HG03135 (cell line): ENCODE results near the gene RRP12.
"Not testable (repeated sequence)": the region's sequence is repeated elsewhere in the genome, so short reads cannot be mapped to it uniquely, and the experiment has no call there.

Experiments used
- ATAC-seq: cut with Tn5 transposase; IDR thresholded peaks from one replicate; pipeline ENCODE4 v1.9.1; 2021; ENCODE audit warnings: mild to moderate bottlenecking, moderate library complexity; ENCODE audit not compliant: unreplicated experiment

RRP12 gene

DNA sequence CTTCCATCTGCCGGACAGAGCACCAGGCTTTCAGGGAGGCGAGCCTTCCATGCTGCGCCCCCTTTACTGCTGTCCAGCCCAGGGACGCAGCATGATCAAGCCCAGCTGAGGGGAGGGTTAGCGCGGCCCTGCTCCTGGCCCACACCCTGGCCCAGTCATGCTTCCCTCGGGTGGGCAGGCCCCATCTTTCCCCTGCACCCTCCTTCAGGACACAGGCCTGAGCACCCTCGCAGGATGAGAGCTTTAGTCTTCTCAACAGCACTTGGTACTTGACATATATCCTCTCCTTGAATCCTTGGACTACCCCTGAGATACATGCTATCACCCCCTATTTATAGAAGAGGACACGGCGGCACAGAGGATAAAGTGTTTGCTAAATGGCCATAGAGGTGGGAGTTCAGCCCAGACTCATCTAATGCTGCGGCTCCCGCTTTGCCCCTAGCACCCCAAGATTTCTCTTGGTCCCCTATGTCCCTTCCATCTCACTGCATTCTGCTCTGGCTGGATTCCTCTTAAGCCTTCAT, 34.0 kb downstream of the RRP12 start:
- no peak for ATAC-seq

DNA sequence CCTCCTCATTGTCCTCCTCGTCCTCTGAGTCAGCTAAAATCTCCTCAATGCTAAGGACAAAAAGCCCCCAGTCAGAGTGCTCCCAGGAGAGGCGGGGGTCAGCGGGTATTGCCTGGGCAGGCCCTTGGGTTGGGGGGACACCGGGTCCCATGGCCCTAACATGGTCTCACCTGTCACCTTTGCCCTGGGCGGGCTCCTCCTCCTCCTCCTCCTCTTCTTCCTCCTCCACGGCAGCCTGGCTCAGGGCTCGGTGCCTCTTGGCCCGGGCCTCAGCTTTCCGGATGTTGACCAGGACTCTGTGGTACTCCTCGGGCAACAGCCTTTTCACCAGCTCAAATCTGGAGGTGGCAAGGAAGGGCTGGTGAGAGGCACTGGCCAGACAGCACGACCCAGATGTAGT, 34.6 kb downstream of the RRP12 start:
- no peak for ATAC-seq

DNA sequence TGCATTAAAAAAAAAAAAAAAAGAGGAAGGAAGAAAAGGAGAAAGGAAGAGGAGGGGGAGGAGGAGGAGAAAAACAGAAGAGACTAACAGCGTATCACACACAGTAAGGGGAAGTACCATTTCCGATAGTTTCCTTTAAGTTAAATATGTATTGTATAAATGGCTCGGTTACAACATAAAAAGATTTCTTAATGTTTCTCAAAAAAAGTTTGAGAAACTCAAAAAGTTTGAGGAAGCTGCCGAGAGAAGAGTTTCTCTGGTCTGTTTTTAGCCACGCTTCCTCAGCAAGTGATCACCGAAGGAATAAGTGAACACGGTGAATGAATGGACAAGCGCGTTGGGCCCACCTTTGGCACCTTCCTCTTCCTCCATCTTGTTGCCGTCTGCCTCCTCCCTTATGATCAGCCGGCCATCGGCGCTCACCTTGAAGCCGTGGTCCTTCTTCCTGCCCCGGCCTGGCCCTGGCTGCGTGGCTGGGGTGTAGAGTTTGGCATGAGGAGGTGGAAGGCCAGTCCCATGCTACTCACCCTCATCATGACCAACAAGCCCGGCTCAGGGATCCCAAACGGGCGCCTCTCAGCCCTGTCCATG, 35.3 kb downstream of the RRP12 start:
- ATAC-seq: no peak

DNA sequence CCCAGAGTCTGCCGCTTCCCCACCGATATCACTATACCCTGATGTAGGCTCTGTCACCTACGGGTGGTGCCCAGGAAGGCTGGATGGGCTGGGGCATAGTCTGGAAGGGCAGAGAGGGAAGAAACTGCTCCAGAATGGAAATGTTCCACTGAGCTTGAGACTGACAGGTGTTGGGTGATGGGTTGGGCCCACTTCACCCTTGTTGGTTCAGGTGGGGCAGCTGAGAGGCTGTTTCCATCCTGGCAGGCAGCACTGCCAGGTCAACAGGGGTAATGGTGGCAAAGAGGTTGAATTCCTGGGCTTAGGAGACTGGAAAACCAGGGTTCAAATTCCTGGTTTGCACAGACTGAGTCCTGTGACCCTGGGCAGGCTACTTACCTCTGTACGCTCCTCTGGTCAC, 38.1 kb downstream of the RRP12 start:
- no peak for ATAC-seq

DNA sequence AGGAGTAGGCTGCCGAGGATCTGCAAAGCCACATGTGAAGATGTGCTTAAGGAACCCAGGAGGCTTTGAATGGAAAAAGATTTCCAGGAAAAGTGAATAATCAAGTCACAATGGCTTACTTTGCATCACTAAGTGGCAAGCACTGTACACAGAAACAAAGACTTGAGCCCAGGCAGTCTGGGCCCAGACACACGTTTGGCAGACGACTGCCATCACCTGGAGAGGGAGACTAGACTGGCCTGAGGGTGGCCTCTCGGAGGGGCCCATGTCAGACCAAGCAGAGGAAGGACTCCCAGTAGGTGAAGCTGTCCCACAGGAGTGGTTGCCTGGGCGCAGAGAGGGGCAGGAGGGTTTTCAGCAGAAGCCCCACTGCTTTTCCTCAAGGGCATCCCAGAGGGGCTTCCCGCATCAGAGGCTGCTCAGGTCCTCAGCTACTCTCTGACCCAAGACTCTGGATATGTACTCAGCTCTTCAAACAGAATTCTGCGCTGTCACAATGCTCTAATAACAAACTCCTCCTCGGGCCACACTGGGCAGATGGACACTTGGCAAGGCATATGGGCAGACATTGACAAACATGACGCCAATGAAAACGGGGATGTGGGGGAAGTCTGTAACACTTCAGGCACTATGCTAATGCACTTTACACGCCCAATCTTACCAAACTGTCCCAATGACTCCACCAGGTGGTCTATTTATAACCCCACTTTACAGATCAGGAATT, 38.7 kb downstream of the RRP12 start:
- ATAC-seq: no peak

DNA sequence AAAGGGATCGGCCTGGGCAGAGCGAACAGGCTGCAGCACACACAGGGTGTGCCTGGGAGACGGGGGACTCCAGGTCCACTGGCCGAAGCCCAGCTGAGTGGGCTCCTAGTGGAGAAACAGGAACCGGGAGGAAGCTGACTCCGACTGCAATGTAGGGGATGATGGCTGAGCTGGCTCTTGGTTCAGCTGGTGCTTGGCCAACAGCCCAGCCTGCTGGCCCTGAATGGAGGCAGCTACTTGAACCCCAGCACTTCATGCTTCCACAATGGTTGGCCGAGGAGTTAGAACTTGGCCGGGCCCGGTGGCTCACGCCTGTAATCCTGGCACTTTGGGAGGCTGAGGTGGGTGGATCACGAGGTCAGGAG, 39.6 kb downstream of the RRP12 start:
- ATAC-seq: no peak

DNA sequence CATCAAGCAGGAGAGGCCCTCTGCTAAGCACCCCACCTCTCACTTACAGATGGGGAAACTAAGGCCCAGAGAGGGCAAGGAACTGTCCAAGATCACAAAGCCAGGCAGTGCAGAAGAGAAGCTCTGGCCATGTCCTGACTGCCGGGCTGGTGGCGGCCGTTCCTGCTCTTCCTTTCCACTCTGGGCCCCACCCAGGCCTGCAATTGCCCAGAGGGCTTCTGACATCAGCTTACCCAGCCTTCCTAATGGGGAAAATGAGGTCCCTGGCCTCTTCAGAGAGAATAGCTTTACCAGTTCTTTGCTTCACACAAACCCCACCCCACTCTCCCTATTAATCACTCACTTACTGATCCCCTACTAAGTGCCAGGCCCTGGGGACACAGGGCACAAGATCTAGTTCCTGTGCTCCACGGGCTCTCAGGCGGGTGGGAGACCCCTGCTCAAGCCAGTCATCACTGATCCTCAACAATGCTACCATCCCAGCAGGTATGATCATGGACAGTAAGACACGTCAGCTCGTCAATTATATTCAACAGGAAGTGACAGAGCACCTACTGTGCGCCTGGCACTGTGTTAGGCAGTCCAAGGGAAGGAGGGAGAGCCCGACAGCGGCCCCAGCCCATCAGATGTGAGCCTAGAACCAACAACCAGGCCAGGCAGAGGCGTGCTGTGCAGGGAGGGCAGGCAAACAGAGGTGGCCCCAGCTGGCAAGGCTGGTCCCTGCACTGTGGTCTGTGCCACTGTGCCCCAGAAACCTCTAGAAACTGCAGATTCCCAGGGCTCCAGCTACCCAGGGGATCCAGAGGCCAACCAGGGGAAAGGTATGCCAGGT, 40.2 kb downstream of the RRP12 start:
- ATAC-seq: no peak

DNA sequence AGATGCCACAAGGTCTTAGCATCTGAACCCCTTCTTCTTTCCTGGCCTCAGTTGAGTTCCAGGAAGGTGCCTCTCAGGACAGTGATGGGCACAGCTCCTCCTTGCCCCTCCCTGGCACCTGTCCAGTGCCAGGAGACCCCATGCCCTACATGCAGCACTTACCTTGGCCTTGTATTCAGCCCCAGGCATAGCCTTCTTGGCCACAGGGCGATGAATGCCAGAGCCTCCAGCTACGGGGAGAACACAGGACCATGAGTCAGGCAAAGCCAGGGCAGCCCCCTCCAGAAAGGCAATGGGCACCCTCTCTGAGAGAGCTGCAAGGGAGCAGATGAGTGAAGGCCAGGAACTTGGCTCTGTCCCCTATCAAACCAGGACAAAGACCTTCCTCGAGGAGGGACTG, 42.4 kb downstream of the RRP12 start:
- no peak for ATAC-seq

DNA sequence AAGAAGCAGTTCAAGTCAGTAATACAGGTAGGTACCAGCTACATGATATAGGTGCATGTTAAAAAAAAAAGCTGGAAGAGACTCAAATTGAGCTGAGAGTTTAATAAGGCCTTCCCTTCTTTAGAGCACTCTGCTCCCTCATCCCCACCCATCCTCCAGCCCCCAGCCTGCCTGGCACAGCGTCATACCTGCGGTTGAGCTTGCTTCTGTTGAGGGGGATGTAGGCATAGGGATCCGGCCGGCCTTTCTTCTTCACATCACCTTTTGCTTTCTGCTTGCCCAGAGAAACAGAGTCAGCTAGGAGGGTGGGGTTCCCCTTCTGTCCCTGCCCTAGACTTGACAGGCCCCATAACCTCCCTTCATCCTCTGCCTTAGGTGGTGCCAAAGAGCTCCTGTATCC, 42.8 kb downstream of the RRP12 start:
- no peak for ATAC-seq

DNA sequence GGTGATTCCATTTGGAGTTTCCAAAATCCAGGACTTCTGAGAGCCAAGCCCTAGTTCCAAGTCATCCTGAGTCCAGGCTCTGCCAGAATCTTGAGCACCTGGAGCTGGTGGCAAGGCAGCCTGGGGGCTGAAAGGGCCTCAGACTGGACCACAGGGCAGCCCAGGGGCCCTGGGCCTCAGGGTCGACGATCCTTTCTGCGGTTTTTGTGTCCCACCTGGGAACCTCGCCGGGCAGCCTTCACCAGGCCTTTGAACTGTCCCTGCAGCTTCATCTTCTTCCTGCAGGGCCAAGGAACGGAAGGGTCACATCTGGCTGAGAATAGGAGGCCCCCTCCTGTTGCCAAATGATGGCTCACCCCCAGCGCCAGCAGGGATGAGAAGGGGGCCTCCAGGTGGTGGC, 44.2 kb downstream of the RRP12 start:
- ATAC-seq: no peak

DNA sequence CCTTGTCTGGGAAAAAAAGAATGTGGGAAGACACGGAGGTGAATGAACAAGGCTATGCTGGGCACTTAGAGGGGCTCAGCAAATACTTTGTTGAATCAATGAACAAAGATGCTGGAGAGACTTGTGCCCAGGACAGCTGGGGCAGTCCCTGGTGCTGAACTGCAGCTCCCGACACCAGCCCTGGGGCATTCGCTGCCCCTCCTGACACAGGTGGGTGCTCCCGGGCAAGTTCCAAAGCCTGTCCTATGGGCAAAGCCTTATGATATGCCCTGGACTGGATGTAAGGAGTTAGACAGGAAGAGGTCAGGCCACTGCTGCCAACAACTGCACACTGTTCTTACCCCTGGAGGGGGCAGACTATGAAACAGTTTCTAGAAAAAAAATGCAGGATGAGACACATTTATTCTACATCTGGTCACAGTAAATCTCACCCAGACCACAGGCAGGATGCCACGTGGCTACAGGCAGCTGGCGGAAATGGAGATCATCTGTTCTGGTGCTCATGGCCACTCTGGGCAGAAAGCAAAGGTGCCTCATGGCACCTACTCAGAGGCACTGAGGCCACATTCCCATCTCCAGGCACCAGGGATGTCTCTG, 44.7 kb downstream of the RRP12 start:
- ATAC-seq: no peak

DNA sequence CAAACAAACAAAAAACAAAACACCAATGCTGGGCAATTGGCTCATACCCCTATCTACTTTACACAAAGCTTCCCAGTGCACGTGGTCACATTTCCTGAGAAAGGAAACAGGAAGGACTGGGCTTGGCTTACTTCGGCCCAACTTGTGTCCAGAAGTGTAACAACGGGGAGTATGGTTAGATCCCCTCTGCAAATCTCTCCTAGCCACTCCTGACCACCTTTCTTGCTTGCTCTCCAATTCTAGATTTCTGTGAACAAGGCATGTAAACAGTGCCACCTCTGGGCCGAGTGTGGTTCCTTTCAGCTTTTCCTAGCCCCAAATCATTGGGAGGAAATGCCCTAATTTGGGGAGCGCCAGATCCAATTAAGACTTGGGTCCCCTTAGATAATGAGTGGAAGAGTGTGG, 45.6 kb downstream of the RRP12 start:
- no peak for ATAC-seq

DNA sequence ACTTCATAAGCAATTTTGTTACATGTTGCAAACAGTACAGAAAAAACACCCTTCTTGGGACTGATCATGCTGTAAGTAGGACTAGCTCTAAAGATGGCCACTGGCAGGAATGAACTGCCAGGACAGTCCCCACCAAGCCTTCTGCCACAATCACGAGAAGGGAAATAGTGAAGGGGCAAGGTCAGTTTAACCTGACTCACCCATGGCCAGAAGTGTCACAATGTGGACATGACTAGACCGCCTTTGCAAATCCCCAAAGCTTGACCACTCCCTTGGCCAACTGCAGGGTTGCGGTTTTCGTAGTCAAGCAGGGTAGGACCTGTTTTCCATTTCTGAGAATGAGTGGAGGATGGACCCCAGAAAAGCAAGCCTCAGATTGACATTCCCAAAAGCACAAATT, 47.2 kb downstream of the RRP12 start:
- ATAC-seq: no peak

DNA sequence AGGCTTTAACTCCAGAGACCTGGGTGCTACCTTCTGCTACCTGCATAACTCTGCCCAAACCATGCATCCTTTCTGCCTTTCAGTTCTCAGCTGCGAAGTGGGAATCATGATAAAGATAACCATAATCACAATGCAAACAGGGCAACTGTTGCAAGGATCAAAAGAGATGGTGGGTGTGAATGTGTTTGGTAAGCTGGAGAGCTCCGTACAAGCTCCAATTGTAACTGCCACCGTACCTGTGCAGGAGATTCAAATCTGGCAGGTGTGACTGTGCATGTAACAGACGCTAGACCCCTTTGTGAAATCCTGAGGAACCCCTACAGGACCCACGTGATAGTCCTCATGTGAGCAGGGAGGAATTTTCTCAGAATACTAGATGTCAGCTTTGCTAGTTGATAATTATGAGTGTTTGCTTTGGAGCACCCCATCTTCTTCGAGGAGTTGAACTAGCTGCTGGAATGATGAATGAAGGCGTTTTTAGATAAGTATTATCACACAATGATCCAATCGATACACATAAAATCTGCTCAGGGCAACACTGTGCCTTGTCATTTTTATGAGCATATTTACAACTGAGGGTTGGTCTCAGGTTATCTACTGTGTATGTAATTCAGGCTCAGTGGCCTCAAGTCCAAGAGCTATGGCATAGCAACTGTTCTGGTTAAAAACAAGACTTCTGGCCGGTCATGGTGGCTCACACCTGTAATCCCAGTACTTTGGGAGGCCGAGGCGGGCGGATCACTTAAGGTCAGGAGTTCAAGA, 51.2 kb downstream of the RRP12 start:
- no peak for ATAC-seq

DNA sequence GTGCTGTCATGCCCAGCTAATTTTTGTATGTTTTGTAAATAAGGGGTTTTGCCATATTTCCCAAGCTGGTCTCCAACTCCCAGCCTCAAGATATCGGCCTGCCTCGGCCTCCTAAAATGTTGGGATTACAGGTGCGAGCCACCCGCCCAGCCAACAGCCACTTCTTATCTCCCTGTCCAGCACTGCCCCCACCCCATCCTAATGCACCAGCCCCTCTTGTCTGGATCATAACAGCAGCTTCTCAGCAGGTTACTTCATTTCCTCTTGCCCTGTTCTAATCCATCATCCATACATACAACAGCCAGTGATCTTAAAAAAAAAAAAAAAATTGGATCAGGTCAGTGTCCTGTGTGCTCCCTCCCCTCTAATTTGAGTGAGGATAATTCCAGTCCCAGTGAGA, 53.8 kb downstream of the RRP12 start:
- ATAC-seq: no peak

DNA sequence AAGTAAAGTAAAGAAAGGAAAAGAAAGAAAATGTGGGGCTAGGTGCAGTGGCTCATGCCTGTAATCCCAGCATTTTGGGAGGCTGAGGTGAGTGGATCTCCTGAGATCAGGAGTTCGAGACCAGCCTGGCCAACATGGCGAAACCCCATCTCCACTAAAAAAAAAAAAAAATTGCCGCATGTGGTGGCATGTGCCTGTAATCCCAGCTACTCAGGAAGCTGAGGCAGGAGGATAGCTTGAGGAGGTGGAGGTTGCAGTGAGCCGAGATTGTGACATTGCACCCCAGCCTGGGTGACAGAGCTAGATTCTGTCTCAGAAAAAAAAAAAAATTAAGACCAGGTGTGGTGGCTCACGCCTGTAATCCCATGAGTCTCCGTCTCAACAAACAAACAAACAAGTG, 57.5 kb downstream of the RRP12 start:
- ATAC-seq: not testable (repeated sequence)

DNA sequence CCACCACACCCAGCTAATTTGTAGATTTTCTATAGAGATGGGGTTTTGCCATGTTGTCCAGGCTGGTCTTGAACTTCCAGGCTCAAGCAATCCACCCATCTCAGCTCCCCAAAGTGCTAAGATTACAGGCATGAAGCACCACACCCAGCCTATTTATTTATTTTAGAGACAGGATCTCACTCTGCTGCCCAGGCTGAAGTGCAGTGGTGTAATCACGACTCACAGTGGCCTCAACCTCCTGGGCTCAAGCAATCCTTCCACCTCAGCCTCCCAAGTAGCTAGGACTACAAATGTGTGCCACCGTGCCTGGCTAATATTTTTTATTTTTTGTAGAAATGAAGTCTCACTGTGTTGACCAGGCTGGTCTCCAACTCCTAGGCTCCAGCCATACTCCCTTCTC, 59.7 kb downstream of the RRP12 start:
- no peak for ATAC-seq

DNA sequence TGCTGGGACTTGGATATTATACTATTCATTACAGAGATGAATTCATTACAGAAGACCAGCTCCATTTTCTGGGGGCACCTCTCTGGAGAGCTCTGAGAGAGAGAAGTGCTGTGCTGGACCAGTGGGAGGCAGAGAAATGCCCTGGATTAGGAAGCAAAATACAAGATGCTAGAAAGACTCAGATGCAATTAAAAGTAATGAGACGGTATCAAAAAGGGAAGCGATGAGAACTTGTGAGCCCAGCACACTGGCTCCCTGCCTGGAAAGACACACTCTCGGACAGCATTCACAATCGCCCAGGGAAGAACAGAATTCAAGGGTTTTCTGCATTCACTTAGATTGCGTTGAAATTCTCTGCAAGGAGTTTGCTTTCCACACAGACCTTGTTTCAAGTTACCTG, 63.1 kb downstream of the RRP12 start:
- ATAC-seq: no peak

DNA sequence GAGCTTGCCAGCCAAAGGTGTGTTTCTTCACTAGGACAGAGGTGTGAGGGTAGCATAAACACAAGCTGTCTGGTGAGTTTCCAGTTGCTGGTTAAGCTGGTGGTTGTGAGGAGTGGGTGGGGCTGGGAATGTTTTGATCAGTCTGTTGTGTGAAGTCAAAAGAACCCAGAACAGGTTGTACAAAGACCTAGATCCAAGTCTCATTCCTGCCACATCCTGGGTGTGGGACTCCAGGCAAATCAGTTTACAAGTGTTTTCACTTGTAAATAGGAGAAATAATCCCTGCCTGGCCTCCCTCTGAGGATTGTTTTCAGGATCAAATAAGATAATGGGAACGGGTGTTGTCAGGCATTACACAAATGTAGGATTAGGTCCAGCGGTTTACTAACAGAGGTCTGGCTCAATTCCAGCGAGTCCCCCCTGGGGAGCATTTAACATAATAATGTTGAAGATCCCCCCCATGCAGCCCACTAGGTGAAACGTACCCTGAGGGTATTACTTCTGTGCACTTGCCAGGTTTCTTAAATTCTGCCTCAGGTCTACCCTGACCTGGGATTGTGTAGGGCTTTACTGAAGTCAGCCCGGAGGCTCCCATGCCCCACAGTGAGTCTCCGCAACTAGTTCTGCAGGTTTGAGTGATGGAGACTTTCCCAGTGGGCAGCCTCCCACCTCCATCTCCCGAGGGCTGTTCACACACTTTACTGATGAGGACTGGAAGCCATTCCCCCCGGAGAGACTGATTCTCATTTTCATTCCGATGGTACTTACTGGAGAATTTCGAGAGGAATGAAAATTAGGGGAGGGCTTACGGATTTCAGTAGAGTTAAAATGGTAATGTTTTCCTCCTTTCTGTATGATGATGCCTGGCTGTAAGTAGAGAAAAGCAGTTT, 64.0 kb downstream of the RRP12 start:
- no peak for ATAC-seq

DNA sequence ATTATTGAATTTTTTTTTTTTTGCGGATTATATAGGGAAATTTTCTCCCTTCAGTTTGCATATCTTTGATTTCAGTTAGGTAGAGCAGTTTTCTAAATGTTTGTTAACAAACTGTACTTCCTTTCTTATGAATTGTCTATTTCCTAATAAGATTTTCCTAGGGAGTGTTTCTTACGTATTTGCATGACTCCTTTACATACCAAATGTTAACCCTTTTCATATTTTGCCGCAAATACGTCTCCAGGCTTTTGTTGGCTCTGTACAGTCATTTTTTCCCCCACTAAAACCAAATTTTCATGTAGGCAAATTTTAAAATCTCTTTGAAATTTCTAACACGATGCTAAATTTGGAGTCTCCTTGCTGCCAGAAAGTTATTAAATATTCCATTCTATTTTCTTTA, 64.7 kb downstream of the RRP12 start:
- ATAC-seq: no peak
